ENCODE results near the gene FREM2. TPM values are rescaled to one million over a fixed set of nuclear protein-coding genes. Genes with fewer than 3 reads are reported as not detected.

Gene FREM2
- total and polyA plus RNA-seq, 9 of the 15 experiments (the other 6 are each of a cell fraction or from before 2014, with no cell fraction given), result under 0.01 to 0.02 TPM; not detected in 7

DNA sequence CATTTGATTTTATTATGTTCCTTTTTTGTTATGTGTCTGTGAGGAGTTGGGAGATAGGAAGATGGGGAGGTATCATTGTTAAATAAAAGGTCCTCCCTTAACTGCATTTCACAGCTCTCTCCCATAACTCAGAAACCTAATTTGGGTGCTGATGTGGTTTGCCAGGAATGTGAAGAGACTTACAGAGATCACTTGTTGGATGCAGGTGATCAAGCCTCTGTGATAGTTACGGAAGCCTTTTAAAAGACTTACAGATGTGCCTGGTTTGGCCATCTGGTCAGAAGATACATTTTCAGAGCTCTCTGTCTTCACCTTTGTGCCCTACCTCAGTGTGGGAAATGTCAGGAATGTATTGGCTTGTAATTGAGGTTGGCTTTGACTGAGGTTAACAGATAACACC is 157.7 kb downstream of the FREM2 start:
- intact Hi-C loops (cut with micrococcal nuclease) (no loop called here), in situ Hi-C loops (cut with MboI) (no loop called here)
- no peak for DNase-seq (ENCODE audit: extremely low read depth in 1 of 4, low spot score in 3 of 4)
- Histone ChIP-seq H4K20me1 (replicated peaks; ENCODE audit: control insufficient read depth, insufficient read depth, low read length) (no peaks in the 10 kb centered on the region), H3K36me3 (ENCODE audit: control insufficient read depth, insufficient read depth, low read length) (no peaks in the 10 kb centered on the region), H3K27me3 (ENCODE audit: control insufficient read depth in 2 of 2, insufficient read depth in 2 of 2, low read length in 2 of 2) (no peaks in the 10 kb centered on the region), H3K79me2 (ENCODE audit: control insufficient read depth, insufficient read depth, low read length) (no peaks in the 10 kb centered on the region), H3K4me3 (no peak overlapping the region), H2AFZ (ENCODE audit: low read depth, low read length) (no peak overlapping the region), H3K9ac (ENCODE audit: insufficient read depth in 1 of 2, low read depth in 2 of 2, low read length in 2 of 2) (no peak overlapping the region), H3K9me3 (replicated peaks; ENCODE audit: control insufficient read depth, insufficient read depth, low read depth, low read length) (no peaks in the 10 kb centered on the region), H3K27ac (ENCODE audit: extremely low read depth, low read depth, low read length) (no peak overlapping the region), H3K9me1 (ENCODE audit: control insufficient read depth, insufficient read depth, low read length) (no peaks in the 10 kb centered on the region), H3K4me2 (ENCODE audit: insufficient read depth, low read length) (no peak overlapping the region), H3K4me1 (replicated peaks in 1 of 2; ENCODE audit: control insufficient read depth in 2 of 2, insufficient read depth in 2 of 2, low read length in 2 of 2) (no peaks in the 10 kb centered on the region)
- CTCF ChIA-PET (ENCODE audit: low intra/inter-chr PET ratio), result no interaction called here
- no peak for FAIRE-seq
- WGBS (ENCODE audit: insufficient coverage, low coverage, missing lambda C conversion rate), result 0% methylated on average over 1 of the region's 1 CpG
- TF ChIP-seq CBFA2T3 (IDR thresholded peaks at IDR 0.05), result no peak
- no peak for ATAC-seq
- POLR2A ChIA-PET, result no interaction called here
- no TSS peak for BruUV-seq (replicated peaks)

DNA sequence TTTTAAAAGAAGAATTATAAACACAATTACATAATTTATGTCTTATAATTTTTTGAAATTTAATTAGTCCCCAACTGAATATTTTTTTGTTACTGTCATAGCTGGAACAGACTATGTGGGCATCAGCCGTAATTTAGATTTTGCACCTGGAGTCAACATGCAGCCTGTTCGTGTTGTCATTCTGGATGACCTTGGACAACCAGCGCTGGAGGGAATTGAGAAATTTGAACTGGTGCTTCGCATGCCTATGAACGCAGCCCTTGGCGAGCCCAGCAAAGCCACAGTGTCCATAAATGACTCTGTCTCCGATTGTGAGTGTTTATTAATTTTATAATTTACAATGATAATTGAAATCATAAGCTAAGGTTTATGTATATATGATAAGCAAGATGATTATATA is 161.5 kb downstream of the FREM2 start:
- DNase-seq (ENCODE audit: extremely low read depth in 1 of 4, low spot score in 3 of 4) (no peak), ATAC-seq (no peak), FAIRE-seq (no peak)
- Histone ChIP-seq H3K4me2 (ENCODE audit: insufficient read depth, low read length) (no peak overlapping the region), H4K20me1 (replicated peaks; ENCODE audit: control insufficient read depth, insufficient read depth, low read length) (no peaks in the 10 kb centered on the region), H3K36me3 (ENCODE audit: control insufficient read depth, insufficient read depth, low read length) (no peaks in the 10 kb centered on the region), H3K4me3 (no peak overlapping the region), H3K9ac (ENCODE audit: insufficient read depth in 1 of 2, low read depth in 2 of 2, low read length in 2 of 2) (no peak overlapping the region), H3K4me1 (replicated peaks in 1 of 2; ENCODE audit: control insufficient read depth in 2 of 2, insufficient read depth in 2 of 2, low read length in 2 of 2) (no peaks in the 10 kb centered on the region), H3K79me2 (ENCODE audit: control insufficient read depth, insufficient read depth, low read length) (no peaks in the 10 kb centered on the region), H2AFZ (ENCODE audit: low read depth, low read length) (no peak overlapping the region), H3K27me3 (ENCODE audit: control insufficient read depth in 2 of 2, insufficient read depth in 2 of 2, low read length in 2 of 2) (no peaks in the 10 kb centered on the region), H3K27ac (ENCODE audit: extremely low read depth, low read depth, low read length) (no peak overlapping the region), H3K9me1 (ENCODE audit: control insufficient read depth, insufficient read depth, low read length) (no peaks in the 10 kb centered on the region), H3K9me3 (replicated peaks; ENCODE audit: control insufficient read depth, insufficient read depth, low read depth, low read length) (no peaks in the 10 kb centered on the region)
- WGBS (ENCODE audit: insufficient coverage, low coverage, missing lambda C conversion rate), result 0% methylated on average over 7 of the region's 7 CpGs
- intact Hi-C loops (cut with micrococcal nuclease) (no loop called here), in situ Hi-C loops (cut with MboI) (no loop called here)
- CTCF ChIA-PET (ENCODE audit: low intra/inter-chr PET ratio), result no interaction called here
- no TSS peak for BruUV-seq (replicated peaks)
- POLR2A ChIA-PET, result no interaction called here
- TF ChIP-seq YY1 (IDR thresholded peaks at IDR 0.05; ENCODE audit: borderline replicate concordance in 1 of 3, control insufficient read depth in 1 of 3, extremely low read depth in 1 of 3, insufficient read depth in 3 of 3, insufficient read length in 1 of 3, insufficient replicate concordance in 2 of 3, low read depth in 1 of 3, low read length in 2 of 3) (no peak), RBBP5 (IDR thresholded peaks at IDR 0.05; ENCODE audit: borderline replicate concordance, insufficient read depth, low read length, poor library complexity, severe bottlenecking) (no peak), MTA2 (IDR thresholded peaks at IDR 0.05; ENCODE audit: low read depth) (no peak), MTA3 (IDR thresholded peaks at IDR 0.05; ENCODE audit: borderline replicate concordance) (no peak), SLC30A9 (CRISPR knock-in tag; IDR thresholded peaks at IDR 0.05) (no peak), XRCC5 (IDR thresholded peaks at IDR 0.05; ENCODE audit: low read depth, low read length) (no peak)
- TF ChIP-seq, protein P1, sequence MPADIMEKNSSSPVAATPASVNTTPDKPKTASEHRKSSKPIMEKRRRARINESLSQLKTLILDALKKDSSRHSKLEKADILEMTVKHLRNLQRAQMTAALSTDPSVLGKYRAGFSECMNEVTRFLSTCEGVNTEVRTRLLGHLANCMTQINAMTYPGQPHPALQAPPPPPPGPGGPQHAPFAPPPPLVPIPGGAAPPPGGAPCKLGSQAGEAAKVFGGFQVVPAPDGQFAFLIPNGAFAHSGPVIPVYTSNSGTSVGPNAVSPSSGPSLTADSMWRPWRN (IDR thresholded peaks at IDR 0.05; ENCODE audit: low read depth), result no peak
- TF ChIP-seq, protein P2, sequence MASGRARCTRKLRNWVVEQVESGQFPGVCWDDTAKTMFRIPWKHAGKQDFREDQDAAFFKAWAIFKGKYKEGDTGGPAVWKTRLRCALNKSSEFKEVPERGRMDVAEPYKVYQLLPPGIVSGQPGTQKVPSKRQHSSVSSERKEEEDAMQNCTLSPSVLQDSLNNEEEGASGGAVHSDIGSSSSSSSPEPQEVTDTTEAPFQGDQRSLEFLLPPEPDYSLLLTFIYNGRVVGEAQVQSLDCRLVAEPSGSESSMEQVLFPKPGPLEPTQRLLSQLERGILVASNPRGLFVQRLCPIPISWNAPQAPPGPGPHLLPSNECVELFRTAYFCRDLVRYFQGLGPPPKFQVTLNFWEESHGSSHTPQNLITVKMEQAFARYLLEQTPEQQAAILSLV (tag; IDR thresholded peaks at IDR 0.05), result no peak
